Stimulated activated CD8-positive, alpha-beta memory T cell treated with anti-CD3 and anti-CD28 coated beads, Interleukin-4, amount 100 ng/mL, for 1 hour (primary cell): ENCODE results near the gene TBL1X.
"Not testable (repeated sequence)": the region's sequence is repeated elsewhere in the genome, so short reads cannot be mapped to it uniquely, and the experiment has no call there.

Experiments
- DNase-seq, 2 donors: peaks; one replicate each; pipeline ENCODE4 v3.0.0-alpha.2; 2020; ENCODE audit warnings: low read depth in 2 of 2, low spot score in 1 of 2

Gene TBL1X

GRCh38 chrX:9458516-9459078 is 6.3 kb upstream of the TBL1X start:
- no peak for DNase-seq

- no peak for DNase-seq
Observed at GRCh38 chrX:9459186-9459748, 5.6 kb upstream of the TBL1X start.

- no peak for DNase-seq
Observed at GRCh38 chrX:9461087-9461486, 3.8 kb upstream of the TBL1X start.

GRCh38 chrX:9462456-9462855 is 2.4 kb upstream of the TBL1X start:
- DNase-seq = no peak

GRCh38 chrX:9465380-9466123 is 694 bp downstream of the TBL1X start:
- no peak for DNase-seq

- DNase-seq = no peak
Observed at GRCh38 chrX:9466124-9466495, 1.3 kb downstream of the TBL1X start.

GRCh38 chrX:9466736-9467135 is 1.9 kb downstream of the TBL1X start:
- no peak for DNase-seq

- no peak for DNase-seq
Observed at GRCh38 chrX:9467146-9467545, 2.3 kb downstream of the TBL1X start.

- DNase-seq = no peak
Observed at GRCh38 chrX:9467751-9468150, 2.9 kb downstream of the TBL1X start.

GRCh38 chrX:9471571-9471985 is 6.7 kb downstream of the TBL1X start:
- no peak for DNase-seq

GRCh38 chrX:9473708-9474107 is 8.8 kb downstream of the TBL1X start:
- no peak for DNase-seq

- not testable (repeated sequence) for DNase-seq
Observed at GRCh38 chrX:9475417-9475816, 10.6 kb downstream of the TBL1X start.

- no peak for DNase-seq
Observed at GRCh38 chrX:9475984-9476383, 11.1 kb downstream of the TBL1X start.

- no peak for DNase-seq
Observed at GRCh38 chrX:9476810-9477575, 12.1 kb downstream of the TBL1X start.

GRCh38 chrX:9482408-9482807 is 17.6 kb downstream of the TBL1X start:
- no peak for DNase-seq

GRCh38 chrX:9482837-9483236 is 18.0 kb downstream of the TBL1X start:
- DNase-seq = no peak

GRCh38 chrX:9483376-9483775 is 18.5 kb downstream of the TBL1X start:
- DNase-seq = no peak

- DNase-seq = no peak
Observed at GRCh38 chrX:9486786-9487387, 22.0 kb downstream of the TBL1X start.

- no peak for DNase-seq
Observed at GRCh38 chrX:9488586-9488985, 23.7 kb downstream of the TBL1X start.

- DNase-seq = no peak
Observed at GRCh38 chrX:9489234-9489633, 24.4 kb downstream of the TBL1X start.

GRCh38 chrX:9492901-9493300 is 28.0 kb downstream of the TBL1X start:
- no peak for DNase-seq

GRCh38 chrX:9493936-9494335 is 29.1 kb downstream of the TBL1X start:
- no peak for DNase-seq
